HepG2 (cell line): Measurements from ENCODE around the gene VWA3A. TPM values are rescaled to one million over a fixed set of nuclear protein-coding genes. Genes with fewer than 3 reads are reported as not detected.

Experiments
- BCLAF1 ChIP-seq: fragments of 450-650 bp; IDR thresholded peaks from 2 replicates; pipeline ENCODE4 v1.6.1; 2017; ENCODE audit warnings: mild to moderate bottlenecking
- GMEB2 ChIP-seq: IDR thresholded peaks from 2 replicates; pipeline ENCODE4 v1.6.1; 2016; ENCODE audit warnings: missing biosample characterization, missing genetic modification reagents, low read depth
- HNRNPLL ChIP-seq: fragments of 200-400 bp; formaldehyde crosslinking; IDR thresholded peaks from 2 replicates; pipeline ENCODE4 v1.6.1; 2017; ENCODE audit warnings: mild to moderate bottlenecking, low read depth, low read length; ENCODE audit not compliant: poor library complexity, severe bottlenecking
- HOXD1 ChIP-seq: sonication (generic); formaldehyde crosslinking; IDR thresholded peaks from 2 replicates; pipeline ENCODE4 v1.5.0; 2020; ENCODE audit warnings: missing genetic modification reagents
- KIAA2018 ChIP-seq: sonication (generic); formaldehyde crosslinking; IDR thresholded peaks from 2 replicates; pipeline ENCODE4 v1.5.0; 2020; ENCODE audit warnings: mild to moderate bottlenecking, missing genetic modification reagents, borderline replicate concordance
- KLF16 ChIP-seq, 2 experiments: sonication (generic) in 1 of 2; formaldehyde crosslinking in 1 of 2; IDR thresholded peaks; 2 replicates each; pipeline versions ENCODE4 v1.6.1 to v1.8.0; 2016 to 2023; ENCODE audit warnings: missing genetic modification reagents in 2 of 2, missing compliant biosample characterization in 1 of 2
- MED13 ChIP-seq: sonication (generic); formaldehyde crosslinking; IDR thresholded peaks from 2 replicates; pipeline ENCODE4 v1.5.0; 2020; ENCODE audit warnings: missing genetic modification reagents
- NFE2L2 ChIP-seq: fragments of 150-350 bp; IDR thresholded peaks from 2 replicates; pipeline ENCODE4 v1.6.1; 2014; ENCODE audit warnings: low read length
- SMAD1 ChIP-seq: sonication (generic); formaldehyde crosslinking; IDR thresholded peaks from 2 replicates; pipeline ENCODE4 v1.4.0; 2020; ENCODE audit warnings: missing genetic modification reagents, low read depth, mild to moderate bottlenecking, borderline replicate concordance
- STAG1 ChIP-seq: sonication (generic); formaldehyde crosslinking; IDR thresholded peaks from 2 replicates; pipeline ENCODE4 v1.4.0; 2020; ENCODE audit warnings: missing genetic modification reagents
- ZBTB7B ChIP-seq: sonication (generic); formaldehyde crosslinking; IDR thresholded peaks from 2 replicates; pipeline ENCODE4 v1.4.0; 2020; ENCODE audit warnings: missing genetic modification reagents
- ZNF138 ChIP-seq: sonication (generic); formaldehyde crosslinking; IDR thresholded peaks from 2 replicates; pipeline ENCODE4 v1.5.0; 2020; ENCODE audit warnings: mild to moderate bottlenecking, low read depth, missing genetic modification reagents
- ZNF263 ChIP-seq: sonication (generic); formaldehyde crosslinking; IDR thresholded peaks from 2 replicates; pipeline ENCODE4 v1.4.0; 2020; ENCODE audit warnings: missing genetic modification reagents
- ZNF275 ChIP-seq: sonication (generic); formaldehyde crosslinking; IDR thresholded peaks from 2 replicates; pipeline ENCODE4 v1.8.0; 2022; ENCODE audit warnings: missing genetic modification reagents, mild to moderate bottlenecking, inconsistent platforms, borderline replicate concordance
- ZNF501 ChIP-seq: sonication (generic); formaldehyde crosslinking; IDR thresholded peaks from 2 replicates; pipeline ENCODE4 v1.5.1; 2020; ENCODE audit warnings: mild to moderate bottlenecking, moderate library complexity, missing genetic modification reagents
- ZNF557 ChIP-seq: sonication (generic); formaldehyde crosslinking; IDR thresholded peaks from 2 replicates; pipeline ENCODE4 v1.4.0; 2020; ENCODE audit warnings: missing genetic modification reagents
- polyA plus RNA-seq, 8 experiments: library from polyadenylated mRNA; depleted of rRNA in 3 of 8; stranded (reverse) in 7 of 8; unstranded in 1 of 8; fragments of >200 nt; fragmentation: Illumina TruSeq in 4 of 8; extraction: Trizol in 4 of 8; gene quantifications; 2 replicates each; pipeline versions ENCODE4 v1.2.1 to v1.2.3, GENCODE V29; 2011 to 2016; ENCODE audit warnings: low read depth in 4 of 8, missing spikeins in 1 of 8, mixed read lengths in 1 of 8; ENCODE audit not compliant: insufficient read depth in 1 of 8
- total RNA-seq, 5 experiments: library from RNA; depleted of rRNA; stranded (reverse); fragments of >200 nt; fragmentation: Illumina TruSeq; extraction: Trizol; gene quantifications; 2 replicates each; pipeline ENCODE4 v1.2.3, GENCODE V29; 2016; ENCODE audit warnings: low read depth in 1 of 5

Gene VWA3A
- total and polyA plus RNA-seq, 2 of the 13 experiments (the other 11 are each of a cell fraction or from before 2014, with no cell fraction given) = 0.03 to 0.07 TPM

GRCh38 chr16:22077700-22078313 lies 14.5 kb upstream of the VWA3A start (continued):
- TF ChIP-seq ZNF501 (CRISPR knock-in tag) (no peak), ZNF138 (CRISPR knock-in tag) (no peak), ZNF557 (CRISPR knock-in tag) (no peak), HOXD1 (CRISPR knock-in tag) (no peak), ZBTB7B (CRISPR knock-in tag) (no peak), ZNF275 (no peak), KLF16 (CRISPR knock-in tag; IDR thresholded peaks at IDR 0.05) (0 out of 4 replicates have a peak, but pooled peaks of 1 of the 2 experiments have one; percentile 24), MED13 (no peak), KIAA2018 (no peak), NFE2L2 (no peak), BCLAF1 (no peak), STAG1 (CRISPR knock-in tag) (peak; percentile 94), HNRNPLL (no peak), SMAD1 (CRISPR knock-in tag) (no peak), ZNF263 (CRISPR knock-in tag) (no peak), GMEB2 (CRISPR knock-in tag) (no peak)
